Left renal cortex interstitium (tissue), 4 donors: Measurements from ENCODE around the gene RPL13A. TPM values are rescaled to one million over a fixed set of nuclear protein-coding genes. Genes with fewer than 3 reads are reported as not detected.

Experiments used
- DNase-seq, 4 donors: peaks; one replicate each; pipeline ENCODE4 v3.0.0-alpha.2; 2013; ENCODE audit warnings: low read depth in 4 of 4, low spot score in 2 of 4, missing footprints in 1 of 4
- polyA plus RNA-seq, 4 donors: library from polyadenylated mRNA; unstranded; fragments of 120-200 nt; gene quantifications; one replicate each; pipeline ENCODE4 v1.2.1, GENCODE V29; 2013; ENCODE audit not compliant: insufficient read length in 4 of 4

RPL13A gene
- polyA plus RNA-seq, 4 donors: 2,373 to 3,513 (median 2,918) TPM

GRCh38 chr19:49479975-49480628 lies 7.3 kb upstream of the RPL13A start:
- DNase-seq: no peak

- DNase-seq: no peak
These were observed 6.3 kb upstream of the RPL13A start for GRCh38 chr19:49481020-49481683.

GRCh38 chr19:49486232-49486631 lies 1.2 kb upstream of the RPL13A start:
- DNase-seq: no peak

GRCh38 chr19:49486710-49487276 lies 615 bp upstream of the RPL13A start:
- DNase-seq: no peak

GRCh38 chr19:49488046-49488862 lies 846 bp downstream of the RPL13A start:
- no peak for DNase-seq

- no peak for DNase-seq
These were observed 1.6 kb downstream of the RPL13A start for GRCh38 chr19:49488863-49489537.

GRCh38 chr19:49489601-49490167 lies 2.3 kb downstream of the RPL13A start:
- no peak for DNase-seq

- DNase-seq: no peak
These were observed 3.0 kb downstream of the RPL13A start for GRCh38 chr19:49490287-49491029.

- DNase-seq: no peak
These were observed 3.8 kb downstream of the RPL13A start for GRCh38 chr19:49491030-49491803.

GRCh38 chr19:49491804-49492572 lies 4.6 kb downstream of the RPL13A start:
- no peak for DNase-seq

GRCh38 chr19:49492573-49493405 lies 5.4 kb downstream of the RPL13A start:
- no peak for DNase-seq

GRCh38 chr19:49496574-49497008 lies 9.2 kb downstream of the RPL13A start:
- no peak for DNase-seq

GRCh38 chr19:49497047-49497788 lies 9.8 kb downstream of the RPL13A start:
- DNase-seq: no peak

GRCh38 chr19:49497789-49498103 lies 10.3 kb downstream of the RPL13A start:
- no peak for DNase-seq

- DNase-seq: no peak
These were observed 11.1 kb downstream of the RPL13A start for GRCh38 chr19:49498475-49498874.

GRCh38 chr19:49499030-49499670 lies 11.7 kb downstream of the RPL13A start:
- no peak for DNase-seq
